Heart left ventricle (tissue), 16 donors: ENCODE data around the gene KDELR3. TPM values are rescaled to one million over a fixed set of nuclear protein-coding genes. Genes with fewer than 3 reads are reported as not detected.
A peak's percentile ranks its signal among the peaks of the same experiment; 100 is the strongest.

Experiments used
- ATAC-seq, 4 donors: fragments of 200-7000 bp; cut with Tn5 transposase; one replicate each; pipeline ENCODE4 v1.9.1; 2020 to 2022; ENCODE audit warnings: moderate library complexity in 4 of 4, mild to moderate bottlenecking in 3 of 4, moderate number of reproducible peaks in 1 of 4
- DNase-seq, 5 donors: peaks; one replicate each; pipeline ENCODE4 v3.0.0-alpha.2; 2020
- H3K27ac ChIP-seq, 12 donors: fragments of 200-600 bp; sonication (generic) in 4 of 12; one replicate each; pipeline versions ENCODE4 v1.5.0 to v1.8.0; 2016 to 2022; ENCODE audit warnings: mild to moderate bottlenecking in 2 of 12
- H3K27me3 ChIP-seq, 9 donors: fragments of 200-600 bp; sonication (generic) in 2 of 9; one replicate each; pipeline versions ENCODE4 v1.5.1 to v1.8.0; 2016 to 2022; ENCODE audit warnings: mild to moderate bottlenecking in 3 of 9
- H3K36me3 ChIP-seq, 9 donors: fragments of 200-600 bp; sonication (generic) in 2 of 9; one replicate each; pipeline versions ENCODE4 v1.5.0 to v1.8.0; 2018 to 2022; ENCODE audit warnings: mild to moderate bottlenecking in 2 of 9
- H3K4me1 ChIP-seq, 12 donors: fragments of 200-600 bp; sonication (generic) in 4 of 12; one replicate each; pipeline versions ENCODE4 v1.5.0 to v1.8.0; 2016 to 2022; ENCODE audit warnings: mild to moderate bottlenecking in 3 of 12
- H3K4me3 ChIP-seq, 12 donors: fragments of 200-600 bp; sonication (generic) in 4 of 12; one replicate each; pipeline versions ENCODE4 v1.5.0 to v1.8.0; 2017 to 2022; ENCODE audit warnings: mild to moderate bottlenecking in 9 of 12, moderate library complexity in 4 of 12
- H3K9me3 ChIP-seq, 12 donors: fragments of 200-600 bp; sonication (generic) in 4 of 12; one replicate each; pipeline versions ENCODE4 v1.5.0 to v1.8.0; 2016 to 2022; ENCODE audit warnings: mild to moderate bottlenecking in 1 of 12
- CTCF ChIP-seq, 12 donors: fragments of 200-600 bp; sonication (generic) in 4 of 12; IDR thresholded peaks; one replicate each; pipeline versions ENCODE4 v1.5.0 to v1.8.0; 2018 to 2022; ENCODE audit warnings: antibody characterized with exemption in 12 of 12, mild to moderate bottlenecking in 5 of 12
- POLR2A ChIP-seq, 2 donors: fragments of 450-650 bp; IDR thresholded peaks; one replicate each; pipeline ENCODE4 v1.6.1; 2017; ENCODE audit warnings: antibody characterized with exemption in 2 of 2, mild to moderate bottlenecking in 2 of 2, moderate library complexity in 2 of 2
- WGBS, 4 donors: extraction: QIAGEN DNeasy Blood & Tissue Kit in 2 of 4; methylation state at CpG; one replicate each; pipeline versions ENCODE4 v1.1.5 to v1.1.7; 2013 to 2018; 5-methylcytosine and 5-hydroxymethylcytosine counted together
- intact Hi-C, 10 donors: fragments of 100-400 bp; cut with DNase I; formaldehyde crosslinking; loops; one replicate each; pipeline versions ENCODE4 v1.11.1 to v1.14.2; 2022
- polyA plus RNA-seq, 2 donors: library from polyadenylated mRNA; stranded (reverse); fragments of 200-250 nt; gene quantifications; one replicate each; pipeline ENCODE4 v1.2.3, GENCODE V29; 2013
- total RNA-seq, 9 donors: library from RNA; depleted of rRNA in 2 of 9; stranded (reverse); fragments of >200 nt in 2 of 9; fragmentation: NEBNext Ultra II Directional in 3 of 9; extraction: Animal tissue kit (Norgen Biotek cat#: 25700) in 3 of 9; gene quantifications; one replicate each; pipeline versions ENCODE4 v1.1.0 to v1.2.4, GENCODE V29; 2016 to 2023
- donor health status: ischemic (EF 13 %, LVEDD 7.1; RV severe dilation, severe dysfunction).
- donor health status: healthy with polysubstance abuse.
- donor health status: DM: no; HTN: yes; CAD: no.
- donor health status: DM: no; HTN: no; CAD: no.
- donor health status: ischemic (EF 25% LVEDD 6.9; RV normal size, moderate dysfunction).
- donor health status: ischemic (EF 25% LVEDD 5.7; RV mildly dilated, moderate dysfunction).
- donor health status: healthy.
- donor health status: DM: yes; HTN: yes; CAD: no.
- donor health status: ischemic (EF 35%, LVEDD 5.7; RV mildly dilated, moderate dysfunction).
- donor health status: nonischemic (EF 11% LVEDD 7.7; RV severe dilation, severe dysfunction).
- donor health status: DM: yes; HTN: yes; CAD: no.
- donor health status: PGD.
- donor health status: ischemic (EF 29% LVEDD 5.4; RV normal size, mild dysfunction).
- donor health status: nonischemic (EF 23%, LVEDD 6.1; RV moderate dilation, normal function).

Gene KDELR3
- total and polyA plus RNA-seq, 11 donors = 4.4 to 15.5 (median 8.5) TPM

DNA sequence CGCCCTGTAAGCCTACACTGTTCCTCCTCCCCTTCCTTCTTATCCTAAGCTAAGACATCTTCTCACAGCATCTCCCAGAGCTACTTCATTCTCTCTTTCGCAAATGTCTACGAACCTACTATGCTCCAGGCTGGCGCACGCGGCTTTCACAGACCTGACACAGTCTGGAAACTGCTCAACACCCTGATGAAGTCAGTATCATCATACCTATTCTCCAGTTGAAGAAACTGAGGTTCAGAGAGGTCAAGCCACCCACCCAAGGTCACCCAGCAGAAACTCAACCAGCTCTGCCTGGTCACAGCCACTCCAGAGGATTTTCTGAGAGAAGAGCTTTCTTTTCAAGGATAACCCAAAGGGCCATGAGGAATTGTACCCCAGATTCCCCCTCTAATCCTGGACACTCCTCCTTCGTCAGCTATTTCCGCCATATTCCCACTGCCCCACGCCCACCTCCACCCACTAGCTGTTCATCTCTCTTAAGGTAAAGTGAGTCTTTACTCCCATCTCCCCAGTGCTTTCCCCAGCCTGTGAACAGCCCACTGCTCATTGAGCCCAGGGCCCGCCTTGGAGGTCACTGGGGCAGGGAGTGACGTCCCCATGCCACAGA lies 14.7 kb upstream of the KDELR3 start:
- intact Hi-C loops = loop anchor here in 2 of 10 donors (5.0 kb wide), 1 partner anchor 36 kb away; no protein-coding TSS in a partner anchor
- no peak for DNase-seq
- peak overlapping the region in 11 of 12 donors; percentile 49 to 99 (median 92) for H3K27ac ChIP-seq
- H3K36me3 ChIP-seq = no peaks in the 10 kb centered on the region
- H3K4me1 ChIP-seq = peaks cover 0 to 79% (median 12%) of the 10 kb centered on the region in 12 donors
- H3K4me3 ChIP-seq = peak overlapping the region in 7 of 12 donors; percentile 24 to 73 (median 62)
- H3K9me3 ChIP-seq = no peaks in the 10 kb centered on the region
- ATAC-seq = no peak
- TF ChIP-seq CTCF (IDR thresholded peaks at IDR 0.05) (no peak), POLR2A (IDR thresholded peaks at IDR 0.05) (no peak)
- peaks cover 0 to 68% (median 30%) of the 10 kb centered on the region in 9 donors for H3K27me3 ChIP-seq
- WGBS, 4 donors = 69 to 76% (median 73%) methylated on average over 11 of the region's 11 CpGs

DNA sequence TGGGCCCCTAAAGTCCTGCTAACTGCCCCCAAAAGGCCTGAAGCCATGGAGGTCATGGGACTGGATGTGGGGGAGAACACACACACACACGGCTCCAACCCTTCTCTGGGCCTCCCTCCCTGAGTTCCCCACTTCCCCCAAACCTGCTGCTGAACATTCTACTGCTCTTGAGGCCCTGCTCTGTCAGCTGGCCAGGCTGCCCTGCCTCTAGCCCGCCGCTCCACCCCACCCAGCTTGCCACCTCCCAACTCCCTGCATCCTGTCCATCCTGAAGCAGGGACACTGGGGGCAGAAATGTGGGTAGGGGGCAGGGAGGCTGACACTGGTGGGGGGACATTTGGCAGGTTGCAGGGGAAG lies 13.9 kb upstream of the KDELR3 start:
- intact Hi-C loops = loop anchor here in 3 of 10 donors (2.0 to 5.0 kb wide), 2 partner anchors 37 to 39 kb away; no protein-coding TSS in a partner anchor
- no peak for DNase-seq
- no peaks in the 10 kb centered on the region for H3K36me3 ChIP-seq
- WGBS, 4 donors = 23 to 43% (median 36%) methylated on average over 1 to 3 of the region's 3 CpGs
- peaks cover 0 to 71% (median 9%) of the 10 kb centered on the region in 12 donors for H3K4me1 ChIP-seq
- TF ChIP-seq CTCF (IDR thresholded peaks at IDR 0.05) = no peak
- no peak for TF ChIP-seq POLR2A (IDR thresholded peaks at IDR 0.05)
- peak overlapping the region in 11 of 12 donors; percentile 49 to 99 (median 92) for H3K27ac ChIP-seq
- ATAC-seq = no peak
- H3K27me3 ChIP-seq = peaks cover 0 to 75% (median 26%) of the 10 kb centered on the region in 9 donors
- peak overlapping the region in 11 of 12 donors; percentile 44 to 84 (median 61) for H3K4me3 ChIP-seq
- no peaks in the 10 kb centered on the region for H3K9me3 ChIP-seq

DNA sequence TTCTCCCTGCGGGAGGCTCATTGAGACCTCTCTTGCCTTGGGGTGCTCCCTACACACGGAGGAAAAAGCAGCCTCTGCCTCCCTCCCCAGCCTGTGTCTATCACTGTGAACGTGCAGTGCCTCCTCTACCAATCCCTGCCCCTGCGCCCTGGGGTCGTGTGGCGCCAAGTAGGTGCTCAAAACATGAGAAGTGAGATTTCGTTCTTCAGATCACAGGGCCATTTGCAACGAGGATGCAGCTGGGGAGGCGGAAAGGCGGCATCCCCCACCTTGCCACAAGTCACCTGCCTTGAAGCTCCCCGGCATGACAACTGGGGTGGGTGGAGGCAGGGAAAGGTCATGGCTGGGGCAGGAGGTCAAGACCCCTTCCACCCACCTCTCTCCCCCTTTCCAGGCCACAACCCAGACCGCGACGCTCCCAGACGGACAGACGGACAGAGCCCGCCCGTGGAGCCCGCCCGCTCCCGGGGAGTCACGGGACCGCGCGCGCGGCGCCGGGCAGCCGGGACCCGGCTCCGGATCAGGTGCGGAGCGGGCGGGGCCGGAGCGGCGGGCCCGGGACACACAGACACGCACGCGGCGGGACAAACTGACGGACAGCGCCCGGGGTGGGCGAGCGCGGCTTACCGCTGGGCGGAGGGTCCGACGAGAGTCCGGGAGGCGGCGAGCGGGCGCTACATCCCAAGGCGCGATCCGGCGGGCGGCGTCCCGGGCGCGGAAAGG lies 13.4 kb upstream of the KDELR3 start:
- ATAC-seq = peak in 2 of 4 donors; percentile 15 to 21
- Histone ChIP-seq H3K27me3 (peaks cover 0 to 80% (median 26%) of the 10 kb centered on the region in 9 donors), H3K27ac (peak overlapping the region in 11 of 12 donors; percentile 60 to 99 (median 92)), H3K36me3 (no peaks in the 10 kb centered on the region), H3K4me3 (peak overlapping the region; percentile 32 to 84 (median 60)), H3K9me3 (no peaks in the 10 kb centered on the region), H3K4me1 (peaks cover 0 to 66% (median 8%) of the 10 kb centered on the region in 12 donors)
- WGBS, 4 donors = 4 to 7% (median 5%) methylated on average over 17 to 67 of the region's 67 CpGs
- peak in 1 of 5 donors; percentile 55 for DNase-seq
- intact Hi-C loops = loop anchor here in 3 of 10 donors (2.0 to 5.0 kb wide), 2 partner anchors 37 to 40 kb away; no protein-coding TSS in a partner anchor
- no peak for TF ChIP-seq CTCF (IDR thresholded peaks at IDR 0.05)
- peak in 1 of 2 donors; percentile 19 for TF ChIP-seq POLR2A (IDR thresholded peaks at IDR 0.05)

DNA sequence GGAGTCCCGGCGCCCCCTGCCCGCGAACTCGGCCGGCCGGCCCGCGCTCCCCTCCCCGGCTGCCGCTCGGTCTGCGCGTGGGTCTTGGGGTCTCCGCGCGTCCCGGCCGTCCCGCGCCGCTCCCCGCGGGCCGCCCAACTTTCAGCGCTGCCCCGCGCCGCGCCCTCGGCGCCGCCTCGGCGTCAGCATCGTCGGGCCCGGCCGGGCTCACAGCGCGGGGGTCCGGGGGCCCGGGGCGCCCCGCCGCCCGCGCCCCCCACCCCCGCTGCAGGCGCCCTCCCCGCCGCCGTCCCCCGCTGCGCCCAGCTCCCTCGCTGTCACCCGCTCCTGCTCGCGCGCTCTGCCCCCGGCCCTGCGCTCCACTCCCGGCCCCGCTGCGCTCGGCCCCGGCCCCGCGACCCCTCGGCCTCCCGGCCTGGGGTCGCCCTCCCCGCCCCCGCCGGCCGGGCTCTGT lies 12.8 kb upstream of the KDELR3 start, which contains the start of gene KCNJ4:
Gene KCNJ4 (minus strand): TSS at position 124 of the 454 bp plus-strand sequence. CDS start 27,067 bp downstream, outside the sequence.
- DNase-seq (no peak), ATAC-seq (no peak)
- peaks cover 0 to 81% (median 26%) of the 10 kb centered on the region in 9 donors for H3K27me3 ChIP-seq
- no peaks in the 10 kb centered on the region for H3K36me3 ChIP-seq
- WGBS, 4 donors = 0 to 1% (median 1%) methylated on average over 5 to 76 of the region's 76 CpGs; no CpG with 5 or more reads in 1 of the 4 donors
- peaks cover 0 to 68% (median 7%) of the 10 kb centered on the region in 12 donors for H3K4me1 ChIP-seq
- TF ChIP-seq POLR2A (IDR thresholded peaks at IDR 0.05) = no peak
- TF ChIP-seq CTCF (IDR thresholded peaks at IDR 0.05) = no peak
- H3K9me3 ChIP-seq = no peaks in the 10 kb centered on the region
- H3K4me3 ChIP-seq = peak within 1 kb of the TSS; percentile 32 to 84 (median 60)
- H3K27ac ChIP-seq = peak within 1 kb of the TSS; percentile 53 to 99 (median 91)
- intact Hi-C loops = loop anchor here in 1 of 10 donors (2.0 kb wide), 1 partner anchor 40 kb away; no protein-coding TSS in a partner anchor
